ENCODE data around the gene SLC2A10.

SLC2A10 gene

DNA sequence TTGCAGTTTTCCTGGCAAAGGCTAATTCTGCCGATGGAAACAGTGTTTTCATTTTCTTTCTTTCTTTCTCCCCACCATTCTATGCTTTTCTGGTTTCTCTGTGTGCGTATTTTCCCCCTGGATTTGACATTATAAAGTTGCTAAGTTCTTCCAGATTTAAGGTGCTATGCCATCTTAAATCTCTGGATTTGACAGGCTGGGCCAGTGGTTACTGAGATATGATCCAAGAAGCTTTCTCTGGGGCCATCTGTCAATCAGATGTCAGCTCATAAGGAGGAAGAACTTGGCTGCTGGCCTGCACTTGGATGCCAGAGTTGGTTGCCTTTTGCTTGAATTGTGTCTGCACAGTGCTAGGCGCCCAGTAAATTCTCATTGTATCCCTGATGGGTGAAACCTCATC is 39.7 kb downstream of the SLC2A10 start:
- H3K9ac ChIP-seq (ENCODE audit: low read depth, low read length) = no peak overlapping the region
- H3K4me1 ChIP-seq (ENCODE audit: insufficient read depth, low read length) = 0 out of 2 replicates have a peak, but pooled peaks cover 8% of the 10 kb centered on the region
- H3K36me3 ChIP-seq (ENCODE audit: insufficient read depth, low read length) = no peaks in the 10 kb centered on the region
- no peaks in the 10 kb centered on the region for H3K9me3 ChIP-seq (ENCODE audit: control insufficient read depth, insufficient read depth, low read length)

GRCh38 chr20:46751856-46752255 is 42.4 kb downstream of the SLC2A10 start:
- Histone ChIP-seq H3K9ac (ENCODE audit: low read depth, low read length) (no peak overlapping the region), H3K36me3 (ENCODE audit: insufficient read depth, low read length) (no peaks in the 10 kb centered on the region), H3K4me1 (ENCODE audit: insufficient read depth, low read length) (0 out of 2 replicates have a peak, but pooled peaks cover 4% of the 10 kb centered on the region), H3K9me3 (ENCODE audit: control insufficient read depth, insufficient read depth, low read length) (no peaks in the 10 kb centered on the region)

GRCh38 chr20:46752728-46753127 is 43.3 kb downstream of the SLC2A10 start:
- Histone ChIP-seq H3K9me3 (ENCODE audit: control insufficient read depth, insufficient read depth, low read length) (no peaks in the 10 kb centered on the region), H3K36me3 (ENCODE audit: insufficient read depth, low read length) (no peaks in the 10 kb centered on the region), H3K4me1 (ENCODE audit: insufficient read depth, low read length) (no peaks in the 10 kb centered on the region), H3K9ac (ENCODE audit: low read depth, low read length) (no peak overlapping the region)

- H3K9ac ChIP-seq (ENCODE audit: low read depth, low read length) = no peak overlapping the region
- no peaks in the 10 kb centered on the region for H3K4me1 ChIP-seq (ENCODE audit: insufficient read depth, low read length)
- no peaks in the 10 kb centered on the region for H3K36me3 ChIP-seq (ENCODE audit: insufficient read depth, low read length)
- no peaks in the 10 kb centered on the region for H3K9me3 ChIP-seq (ENCODE audit: control insufficient read depth, insufficient read depth, low read length)
Measured at GRCh38 chr20:46755483-46756413, 46.3 kb downstream of the SLC2A10 start.

- no peaks in the 10 kb centered on the region for H3K9me3 ChIP-seq (ENCODE audit: control insufficient read depth, insufficient read depth, low read length)
- no peaks in the 10 kb centered on the region for H3K4me1 ChIP-seq (ENCODE audit: insufficient read depth, low read length)
- H3K9ac ChIP-seq (ENCODE audit: low read depth, low read length) = no peak overlapping the region
- H3K36me3 ChIP-seq (ENCODE audit: insufficient read depth, low read length) = no peaks in the 10 kb centered on the region
Measured at GRCh38 chr20:46756419-46756818, 47.0 kb downstream of the SLC2A10 start.

- Histone ChIP-seq H3K9me3 (ENCODE audit: control insufficient read depth, insufficient read depth, low read length) (no peaks in the 10 kb centered on the region), H3K36me3 (ENCODE audit: insufficient read depth, low read length) (no peaks in the 10 kb centered on the region), H3K9ac (ENCODE audit: low read depth, low read length) (no peak overlapping the region), H3K4me1 (ENCODE audit: insufficient read depth, low read length) (no peaks in the 10 kb centered on the region)
Measured at GRCh38 chr20:46757135-46757534, 47.7 kb downstream of the SLC2A10 start.

GRCh38 chr20:46757754-46758678 is 48.6 kb downstream of the SLC2A10 start:
- Histone ChIP-seq H3K9me3 (ENCODE audit: control insufficient read depth, insufficient read depth, low read length) (no peaks in the 10 kb centered on the region), H3K4me1 (ENCODE audit: insufficient read depth, low read length) (no peaks in the 10 kb centered on the region), H3K36me3 (ENCODE audit: insufficient read depth, low read length) (no peaks in the 10 kb centered on the region), H3K9ac (ENCODE audit: low read depth, low read length) (no peak overlapping the region)

DNA sequence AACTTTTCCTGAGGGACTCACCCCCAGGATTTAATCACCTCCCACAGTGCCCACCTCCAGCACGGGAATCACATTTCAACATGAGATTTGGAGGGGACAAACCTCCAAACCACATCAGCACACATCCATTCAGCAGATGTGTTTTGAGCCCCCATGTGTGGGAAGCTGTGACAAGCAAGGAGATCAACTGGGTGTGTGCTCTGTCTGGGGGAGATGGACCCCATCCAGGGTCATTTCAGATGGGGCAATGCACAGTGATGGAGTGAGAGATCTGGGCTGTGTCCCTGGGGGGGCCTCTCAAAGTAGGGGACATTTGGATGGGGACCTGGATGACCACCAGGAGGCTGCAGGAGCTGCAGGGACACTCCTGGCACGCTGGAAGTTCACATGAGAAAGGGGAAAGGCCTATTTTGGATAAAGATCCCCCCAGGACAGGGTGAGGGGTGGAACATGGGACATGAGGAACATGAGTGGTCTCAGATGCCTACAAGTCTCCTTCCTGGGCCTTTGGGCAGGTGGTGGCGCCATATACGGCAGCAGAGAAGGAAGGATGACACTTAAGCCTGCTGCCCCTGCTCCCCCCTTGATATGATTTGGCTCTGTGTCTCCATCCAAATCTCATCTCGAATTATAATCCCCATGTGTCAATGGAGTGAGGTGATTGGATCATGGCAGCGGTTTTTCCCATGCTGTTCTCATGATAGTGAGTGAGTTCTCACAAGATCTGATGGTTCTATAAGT is 49.6 kb downstream of the SLC2A10 start:
- no peaks in the 10 kb centered on the region for H3K9me3 ChIP-seq (ENCODE audit: control insufficient read depth, insufficient read depth, low read length)
- no peaks in the 10 kb centered on the region for H3K36me3 ChIP-seq (ENCODE audit: insufficient read depth, low read length)
- no peaks in the 10 kb centered on the region for H3K4me1 ChIP-seq (ENCODE audit: insufficient read depth, low read length)
- no peak overlapping the region for H3K9ac ChIP-seq (ENCODE audit: low read depth, low read length)

DNA sequence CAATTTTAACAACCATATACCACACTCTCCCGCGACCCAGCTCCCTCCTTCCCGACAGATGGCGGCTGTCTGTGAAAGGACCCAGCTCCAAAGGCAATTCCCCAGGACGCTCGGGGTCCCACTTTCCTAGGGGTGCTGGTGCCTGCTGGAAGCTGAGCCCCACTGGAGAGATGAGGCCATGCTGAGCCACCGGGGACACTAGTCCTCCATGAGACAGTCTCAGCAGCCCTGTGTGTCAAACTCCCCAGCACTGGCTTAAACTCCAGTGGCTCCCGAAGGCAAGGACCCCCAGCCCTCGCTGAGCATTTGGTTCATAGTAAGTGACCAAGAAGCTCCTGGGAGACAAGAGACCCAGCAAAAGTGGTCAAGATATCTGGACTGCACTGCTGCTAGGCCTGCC is 52.1 kb downstream of the SLC2A10 start:
- Histone ChIP-seq H3K36me3 (ENCODE audit: insufficient read depth, low read length) (no peaks in the 10 kb centered on the region), H3K9me3 (ENCODE audit: control insufficient read depth, insufficient read depth, low read length) (no peaks in the 10 kb centered on the region), H3K4me1 (ENCODE audit: insufficient read depth, low read length) (no peaks in the 10 kb centered on the region), H3K9ac (ENCODE audit: low read depth, low read length) (no peak overlapping the region)

GRCh38 chr20:46764068-46764467 is 54.6 kb downstream of the SLC2A10 start:
- no peaks in the 10 kb centered on the region for H3K4me1 ChIP-seq (ENCODE audit: insufficient read depth, low read length)
- no peaks in the 10 kb centered on the region for H3K9me3 ChIP-seq (ENCODE audit: control insufficient read depth, insufficient read depth, low read length)
- no peak overlapping the region for H3K9ac ChIP-seq (ENCODE audit: low read depth, low read length)
- H3K36me3 ChIP-seq (ENCODE audit: insufficient read depth, low read length) = no peaks in the 10 kb centered on the region

GRCh38 chr20:46765506-46766120 is 56.2 kb downstream of the SLC2A10 start:
- Histone ChIP-seq H3K4me1 (ENCODE audit: insufficient read depth, low read length) (no peaks in the 10 kb centered on the region), H3K36me3 (ENCODE audit: insufficient read depth, low read length) (no peaks in the 10 kb centered on the region), H3K9ac (ENCODE audit: low read depth, low read length) (no peak overlapping the region), H3K9me3 (ENCODE audit: control insufficient read depth, insufficient read depth, low read length) (no peaks in the 10 kb centered on the region)

- no peak overlapping the region for H3K9ac ChIP-seq (ENCODE audit: low read depth, low read length)
- no peaks in the 10 kb centered on the region for H3K36me3 ChIP-seq (ENCODE audit: insufficient read depth, low read length)
- no peaks in the 10 kb centered on the region for H3K9me3 ChIP-seq (ENCODE audit: control insufficient read depth, insufficient read depth, low read length)
- no peaks in the 10 kb centered on the region for H3K4me1 ChIP-seq (ENCODE audit: insufficient read depth, low read length)
Measured at GRCh38 chr20:46767127-46767761, 57.8 kb downstream of the SLC2A10 start.

GRCh38 chr20:46770330-46771194 is 61.1 kb downstream of the SLC2A10 start:
- Histone ChIP-seq H3K9me3 (ENCODE audit: control insufficient read depth, insufficient read depth, low read length) (no peaks in the 10 kb centered on the region), H3K36me3 (ENCODE audit: insufficient read depth, low read length) (no peaks in the 10 kb centered on the region)

More at GRCh38 chr20:46770330-46771194, 61.1 kb downstream of the SLC2A10 start:
- H3K4me1 ChIP-seq (ENCODE audit: insufficient read depth, low read length) = no peaks in the 10 kb centered on the region
- H3K9ac ChIP-seq (ENCODE audit: low read depth, low read length) = no peak overlapping the region
